NB4 (cell line): ENCODE data around the gene SLC16A10.

ENCODE experiments used
- MYC ChIP-seq: IDR thresholded peaks from 2 replicates; pipeline ENCODE4 v1.6.1; 2011; ENCODE audit warnings: low read depth, low read length
- POLR2A ChIP-seq: IDR thresholded peaks from 2 replicates; pipeline ENCODE4 v1.6.1; 2011; ENCODE audit warnings: mild to moderate bottlenecking; ENCODE audit not compliant: insufficient read length; ENCODE audit errors: extremely low read depth
- TF ChIP-seq, protein P1 (sequence below): IDR thresholded peaks from one replicate; pipeline ENCODE4 v1.5.1; 2012; ENCODE audit warnings: low read depth, low read length
- TF ChIP-seq, protein P2 (sequence below): IDR thresholded peaks from 2 replicates; pipeline ENCODE4 v1.6.1; 2011; ENCODE audit warnings: low read depth, low read length

- TF ChIP-seq, protein P1, sequence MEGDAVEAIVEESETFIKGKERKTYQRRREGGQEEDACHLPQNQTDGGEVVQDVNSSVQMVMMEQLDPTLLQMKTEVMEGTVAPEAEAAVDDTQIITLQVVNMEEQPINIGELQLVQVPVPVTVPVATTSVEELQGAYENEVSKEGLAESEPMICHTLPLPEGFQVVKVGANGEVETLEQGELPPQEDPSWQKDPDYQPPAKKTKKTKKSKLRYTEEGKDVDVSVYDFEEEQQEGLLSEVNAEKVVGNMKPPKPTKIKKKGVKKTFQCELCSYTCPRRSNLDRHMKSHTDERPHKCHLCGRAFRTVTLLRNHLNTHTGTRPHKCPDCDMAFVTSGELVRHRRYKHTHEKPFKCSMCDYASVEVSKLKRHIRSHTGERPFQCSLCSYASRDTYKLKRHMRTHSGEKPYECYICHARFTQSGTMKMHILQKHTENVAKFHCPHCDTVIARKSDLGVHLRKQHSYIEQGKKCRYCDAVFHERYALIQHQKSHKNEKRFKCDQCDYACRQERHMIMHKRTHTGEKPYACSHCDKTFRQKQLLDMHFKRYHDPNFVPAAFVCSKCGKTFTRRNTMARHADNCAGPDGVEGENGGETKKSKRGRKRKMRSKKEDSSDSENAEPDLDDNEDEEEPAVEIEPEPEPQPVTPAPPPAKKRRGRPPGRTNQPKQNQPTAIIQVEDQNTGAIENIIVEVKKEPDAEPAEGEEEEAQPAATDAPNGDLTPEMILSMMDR = no peak
- TF ChIP-seq POLR2A = no peak
- TF ChIP-seq, protein P2, sequence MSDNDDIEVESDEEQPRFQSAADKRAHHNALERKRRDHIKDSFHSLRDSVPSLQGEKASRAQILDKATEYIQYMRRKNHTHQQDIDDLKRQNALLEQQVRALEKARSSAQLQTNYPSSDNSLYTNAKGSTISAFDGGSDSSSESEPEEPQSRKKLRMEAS = no peak
- no peak for TF ChIP-seq MYC
These were observed 45.4 kb upstream of the SLC16A10 start for GRCh38 chr6:111041917-111042316.
